ENCODE data around the gene NDUFA7. TPM values are rescaled to one million over a fixed set of nuclear protein-coding genes. Genes with fewer than 3 reads are reported as not detected.
"Not testable (repeated sequence)": the region's sequence is repeated elsewhere in the genome, so short reads cannot be mapped to it uniquely, and the experiment has no call there.

The NDUFA7 gene
- total RNA-seq, 1 experiment from 2014 or later: 40.1 TPM

DNA sequence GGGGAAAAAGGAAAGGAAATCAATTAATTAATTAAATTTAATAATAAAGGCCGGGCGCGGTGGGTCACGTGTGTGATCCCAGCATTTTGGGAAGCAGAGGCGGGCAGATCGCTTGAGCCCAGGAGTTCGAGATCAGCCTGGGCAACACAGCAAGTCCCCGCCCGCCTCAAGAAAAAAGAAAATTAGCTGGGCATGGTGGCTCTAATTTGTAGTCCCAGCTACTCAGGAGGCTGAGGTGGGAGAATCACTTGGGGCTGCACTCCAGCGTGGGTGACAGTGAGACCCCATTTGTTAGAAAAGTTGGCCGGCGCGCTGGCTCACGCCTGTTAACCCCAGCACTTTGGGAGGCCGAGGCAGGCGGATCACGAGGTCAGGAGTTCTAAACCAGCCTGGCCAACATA is 12.3 kb downstream of the NDUFA7 start:
- H3K9me3 ChIP-seq: no peaks in the 10 kb centered on the region
- DNase-seq: no peak
- no peaks in the 10 kb centered on the region for H3K27me3 ChIP-seq
- peak overlapping the region; percentile 58; the same call in 1 of the 2 replicates for H3K4me3 ChIP-seq
- H3K36me3 ChIP-seq: peaks cover 82% of the 10 kb centered on the region

DNA sequence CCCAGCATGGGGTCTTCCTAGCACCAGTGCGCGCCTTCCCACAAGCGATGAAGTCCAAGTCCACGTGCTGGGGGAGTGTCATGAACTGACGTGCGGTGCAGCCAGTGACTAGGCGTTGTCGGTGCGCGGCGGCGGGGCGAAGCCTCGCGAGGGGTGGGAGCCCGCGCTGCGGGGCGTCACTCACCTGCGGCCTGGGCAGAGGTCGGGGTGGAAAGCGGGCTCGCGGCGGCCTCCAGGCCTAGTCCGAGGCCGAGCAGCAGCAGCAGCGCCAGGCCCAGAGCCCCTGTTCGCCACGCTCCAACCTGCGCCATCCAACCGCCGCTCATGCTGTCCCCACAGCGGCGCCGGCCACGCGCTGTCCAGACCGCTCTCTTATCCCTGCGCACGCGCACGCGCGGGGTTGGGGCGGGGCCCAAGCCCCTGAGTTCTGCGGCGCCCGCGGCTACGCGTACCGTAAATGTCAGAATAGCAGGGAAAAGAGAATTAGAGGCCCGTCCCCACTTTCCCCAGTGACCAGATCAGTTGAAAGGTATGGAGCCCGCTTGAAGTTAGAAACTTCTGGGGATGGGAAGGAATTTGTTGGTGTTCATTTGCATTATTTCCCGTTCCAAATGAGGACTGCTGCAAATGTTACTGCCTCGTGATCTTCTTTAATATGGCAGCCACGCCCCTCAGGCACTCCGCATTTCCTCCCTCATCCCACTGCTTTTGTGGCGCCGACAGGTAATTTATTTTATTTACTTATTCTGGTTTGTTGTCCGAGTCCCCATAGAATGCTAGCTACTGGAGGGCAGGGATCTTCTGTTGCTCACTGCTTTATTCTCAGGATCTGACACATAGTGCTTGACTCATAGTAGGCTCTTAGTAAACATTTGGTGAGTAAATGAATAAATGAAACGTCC is 13.0 kb downstream of the NDUFA7 start, which contains the start of gene CD320:
Gene CD320, minus strand, starts transcription at position 394 of the 902 bp plus-strand sequence. Its CDS starts 68 bp downstream, at position 326.
- peak within 1 kb of the TSS; percentile 58 for H3K4me3 ChIP-seq
- no peaks in the 10 kb centered on the region for H3K9me3 ChIP-seq

DNA sequence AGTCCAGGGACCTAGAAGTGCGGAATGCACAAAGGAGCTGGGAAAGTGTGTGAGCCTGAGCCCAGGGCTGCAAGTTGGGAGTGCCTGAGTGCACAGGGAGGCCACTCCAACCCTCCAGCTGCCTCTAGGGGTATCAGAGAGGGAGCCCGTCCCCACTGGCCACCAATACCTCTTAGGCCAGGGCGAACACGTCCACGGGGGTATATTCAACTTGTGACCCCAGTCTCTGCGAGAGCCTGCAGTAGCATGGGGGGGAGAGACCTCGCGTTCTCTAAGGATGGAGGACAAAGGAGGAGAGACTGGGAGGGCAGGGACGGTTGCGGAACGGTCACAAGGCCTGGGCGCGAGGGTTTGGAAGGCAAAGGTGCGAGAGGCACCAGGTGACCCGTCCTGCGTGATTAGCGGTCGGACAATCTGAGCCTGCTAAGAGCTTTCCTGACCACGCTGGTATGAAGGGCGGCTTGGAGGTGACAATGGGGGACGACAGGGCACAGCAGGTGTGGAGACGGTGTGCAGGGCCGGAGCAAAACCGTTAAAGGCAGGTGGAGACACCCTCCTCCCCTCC is 13.7 kb downstream of the NDUFA7 start:
- Histone ChIP-seq H3K36me3 (peaks cover 77% of the 10 kb centered on the region), H3K9me3 (no peaks in the 10 kb centered on the region), H3K27me3 (no peaks in the 10 kb centered on the region), H3K4me3 (peak overlapping the region; percentile 58)
- DNase-seq: no peak

More for the DNA sequence above, 13.0 kb downstream of the NDUFA7 start, which contains the start of gene CD320:
- Histone ChIP-seq H3K36me3 (peaks cover 82% of the 10 kb centered on the region), H3K27me3 (no peaks in the 10 kb centered on the region)
- peak; percentile 86 for DNase-seq

DNA sequence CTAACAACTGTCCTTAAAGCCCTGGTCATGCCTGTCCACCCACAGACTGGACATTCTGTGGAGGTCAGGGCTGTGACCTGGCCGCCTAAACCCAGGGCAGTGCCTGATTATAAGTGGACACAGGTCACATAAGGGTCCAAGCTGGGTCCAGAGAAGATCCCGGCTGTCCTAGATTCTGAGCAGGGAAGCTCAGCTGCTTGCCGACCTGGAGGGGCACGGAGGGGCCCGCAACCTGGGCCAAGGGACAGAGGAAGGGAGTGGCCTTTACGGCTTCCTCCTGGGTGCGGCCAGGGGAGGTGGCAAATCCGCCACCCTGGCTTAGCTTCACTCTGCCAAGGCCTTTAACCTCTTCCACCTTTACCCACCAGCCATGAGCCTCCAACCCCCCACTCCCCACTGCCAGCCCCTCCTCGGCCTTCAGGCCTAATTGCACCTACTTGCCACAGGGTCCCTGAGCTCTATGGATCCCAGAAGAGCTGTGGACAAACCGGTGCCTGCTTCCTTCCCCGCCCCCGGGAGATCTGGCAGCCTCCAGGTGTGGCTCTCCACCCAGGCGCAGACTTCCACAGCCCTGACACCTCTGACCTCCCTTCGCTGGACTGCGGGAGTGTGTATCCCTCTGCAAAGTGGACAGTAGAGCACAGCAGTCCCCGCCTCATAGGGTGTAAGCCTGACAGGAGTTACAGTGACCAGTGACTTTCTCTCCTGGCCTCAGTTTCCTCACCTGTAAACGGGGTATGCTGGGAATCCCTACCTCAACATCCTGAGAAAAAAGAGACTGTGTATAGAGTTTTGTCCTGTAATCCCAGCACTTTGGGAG is 14.7 kb downstream of the NDUFA7 start:
- H3K4me3 ChIP-seq: no peak overlapping the region
- no peaks in the 10 kb centered on the region for H3K9me3 ChIP-seq
- DNase-seq: no peak
- H3K36me3 ChIP-seq: peaks cover 67% of the 10 kb centered on the region
- H3K27me3 ChIP-seq: no peaks in the 10 kb centered on the region

DNA sequence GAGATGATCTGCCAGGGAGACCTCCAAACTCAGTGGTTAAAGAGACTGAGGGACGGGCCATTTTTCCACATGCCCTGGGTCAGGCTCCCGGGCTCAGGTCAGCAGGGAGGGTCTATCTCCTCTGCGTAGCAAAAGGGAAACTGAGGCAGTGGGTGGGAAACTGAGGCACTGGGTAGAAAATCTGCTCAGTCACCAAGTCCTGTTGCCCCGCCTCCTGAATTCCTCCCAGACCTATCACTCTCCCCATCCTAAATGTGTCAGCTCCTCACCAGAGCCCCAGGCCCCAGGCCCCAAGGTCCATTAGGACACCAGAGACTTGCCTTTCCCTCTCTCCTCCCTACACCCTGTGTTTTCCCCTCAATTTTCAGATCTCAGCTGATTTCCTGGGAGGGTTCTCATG is 15.4 kb downstream of the NDUFA7 start:
- DNase-seq: no peak

DNA sequence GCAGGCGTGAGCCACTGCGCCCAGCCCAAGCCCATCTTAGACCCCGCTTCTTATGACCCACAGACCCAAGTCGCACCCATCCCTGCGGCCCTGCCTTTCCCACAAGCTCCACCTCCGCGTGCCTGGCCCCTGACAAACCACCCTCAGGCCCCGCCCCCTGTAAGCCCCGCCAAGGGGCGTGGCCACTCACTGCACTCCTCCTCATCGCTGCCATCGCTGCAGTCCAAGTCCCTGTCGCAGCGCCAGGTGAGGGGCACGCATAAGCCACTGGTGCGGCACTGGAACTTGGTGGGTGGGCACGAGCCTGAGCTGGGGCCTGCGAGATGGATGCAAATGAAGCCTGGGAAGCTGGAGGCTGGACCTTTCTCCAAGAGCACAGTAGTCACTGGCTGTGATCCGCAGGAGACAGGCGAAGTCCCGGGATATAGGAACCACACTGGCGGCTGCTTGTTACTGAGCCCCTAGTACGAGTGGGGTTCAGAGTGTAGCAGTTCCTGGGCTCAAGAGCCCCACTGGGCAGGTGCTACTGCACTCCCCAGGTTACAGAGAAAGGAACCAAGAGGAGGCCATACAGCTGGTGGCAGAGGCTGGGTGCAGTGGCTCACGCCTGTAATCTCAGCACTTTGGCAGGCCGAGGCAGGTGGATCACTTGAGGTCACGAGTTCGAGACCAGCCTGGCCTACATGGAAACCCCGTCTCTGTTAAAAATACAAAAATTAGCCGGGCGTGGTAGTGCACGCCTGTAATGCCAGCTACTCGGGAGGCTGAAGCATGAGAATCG is 16.1 kb downstream of the NDUFA7 start:
- DNase-seq: peak; percentile 41
- Histone ChIP-seq H3K27me3 (no peaks in the 10 kb centered on the region), H3K9me3 (no peaks in the 10 kb centered on the region), H3K36me3 (peaks cover 53% of the 10 kb centered on the region), H3K4me3 (no peak overlapping the region)

More for the DNA sequence above, 15.4 kb downstream of the NDUFA7 start:
- H3K9me3 ChIP-seq: no peaks in the 10 kb centered on the region
- no peaks in the 10 kb centered on the region for H3K27me3 ChIP-seq
- no peak overlapping the region for H3K4me3 ChIP-seq
- peaks cover 60% of the 10 kb centered on the region for H3K36me3 ChIP-seq

DNA sequence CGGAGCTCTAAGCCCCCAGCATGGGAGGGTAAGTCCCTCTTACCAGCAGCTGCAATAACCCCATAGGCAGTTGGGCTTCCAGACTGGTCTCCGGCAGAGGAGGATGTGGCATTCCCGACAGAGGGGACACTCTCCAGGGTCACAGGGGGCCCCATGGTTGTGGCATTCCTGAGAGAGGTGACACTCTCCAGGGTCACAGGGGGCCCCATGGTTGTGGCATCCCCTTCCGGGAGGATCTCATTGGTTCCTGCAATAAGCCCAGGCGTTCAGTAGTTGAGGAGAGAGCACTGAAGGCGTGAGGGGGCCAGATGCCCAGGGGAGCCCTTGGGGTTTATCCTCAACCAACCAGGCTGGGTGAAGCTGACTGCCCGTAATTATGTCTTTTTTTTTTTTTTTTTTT is 18.4 kb downstream of the NDUFA7 start:
- H3K4me3 ChIP-seq: no peak overlapping the region
- no peaks in the 10 kb centered on the region for H3K9me3 ChIP-seq
- no peak for DNase-seq
- H3K27me3 ChIP-seq: no peaks in the 10 kb centered on the region
- peaks cover 32% of the 10 kb centered on the region for H3K36me3 ChIP-seq

DNA sequence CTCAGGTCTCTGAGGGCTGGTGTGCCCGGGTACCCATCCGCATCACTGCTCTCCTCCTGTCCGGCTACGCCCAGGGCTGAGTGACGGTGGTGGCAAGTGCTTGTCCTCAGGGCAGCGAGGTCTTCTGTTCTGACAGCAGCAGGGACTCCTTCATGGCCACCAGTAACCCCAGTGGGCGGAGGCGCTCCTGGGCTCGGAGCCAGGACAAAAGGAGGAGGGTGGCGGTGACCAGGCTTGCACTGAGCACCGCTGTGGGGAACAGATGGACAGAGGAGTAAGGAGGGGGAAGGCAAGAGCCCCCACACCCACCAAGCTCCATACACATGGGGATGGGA is 18.9 kb downstream of the NDUFA7 start:
- H3K9me3 ChIP-seq: no peaks in the 10 kb centered on the region
- DNase-seq: no peak
- peaks cover 28% of the 10 kb centered on the region for H3K36me3 ChIP-seq
- no peaks in the 10 kb centered on the region for H3K27me3 ChIP-seq
- H3K4me3 ChIP-seq: no peak overlapping the region

DNA sequence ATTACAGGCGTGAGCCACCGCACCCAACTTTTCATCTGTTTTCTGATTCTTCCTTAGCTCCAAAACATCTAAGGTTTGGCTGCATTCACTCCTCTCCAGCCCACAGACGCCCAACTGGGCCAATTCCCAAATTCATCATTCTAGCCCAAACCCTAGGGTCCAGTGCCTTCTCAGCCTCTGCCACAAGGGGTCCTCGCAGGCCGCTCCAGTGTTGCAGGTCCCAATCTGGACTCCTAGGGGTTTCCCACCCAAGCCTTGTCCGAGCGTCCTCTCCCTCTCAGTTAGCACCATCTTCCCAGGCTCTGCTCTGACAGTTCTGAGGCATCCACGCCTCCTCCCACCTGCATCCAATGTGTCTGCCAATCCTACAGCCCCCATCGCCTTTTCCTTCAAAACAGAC is 29.8 kb downstream of the NDUFA7 start:
- H3K9me3 ChIP-seq, H3K36me3 ChIP-seq, H3K4me3 ChIP-seq, H3K27me3 ChIP-seq, DNase-seq: not testable (repeated sequence)

DNA sequence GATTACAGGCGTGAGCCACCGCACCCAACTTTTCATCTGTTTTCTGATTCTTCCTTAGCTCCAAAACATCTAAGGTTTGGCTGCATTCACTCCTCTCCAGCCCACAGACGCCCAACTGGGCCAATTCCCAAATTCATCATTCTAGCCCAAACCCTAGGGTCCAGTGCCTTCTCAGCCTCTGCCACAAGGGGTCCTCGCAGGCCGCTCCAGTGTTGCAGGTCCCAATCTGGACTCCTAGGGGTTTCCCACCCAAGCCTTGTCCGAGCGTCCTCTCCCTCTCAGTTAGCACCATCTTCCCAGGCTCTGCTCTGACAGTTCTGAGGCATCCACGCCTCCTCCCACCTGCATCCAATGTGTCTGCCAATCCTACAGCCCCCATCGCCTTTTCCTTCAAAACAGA is 44.7 kb downstream of the NDUFA7 start:
- H3K4me3 ChIP-seq, H3K27me3 ChIP-seq, H3K36me3 ChIP-seq, DNase-seq, H3K9me3 ChIP-seq: not testable (repeated sequence)

DNA sequence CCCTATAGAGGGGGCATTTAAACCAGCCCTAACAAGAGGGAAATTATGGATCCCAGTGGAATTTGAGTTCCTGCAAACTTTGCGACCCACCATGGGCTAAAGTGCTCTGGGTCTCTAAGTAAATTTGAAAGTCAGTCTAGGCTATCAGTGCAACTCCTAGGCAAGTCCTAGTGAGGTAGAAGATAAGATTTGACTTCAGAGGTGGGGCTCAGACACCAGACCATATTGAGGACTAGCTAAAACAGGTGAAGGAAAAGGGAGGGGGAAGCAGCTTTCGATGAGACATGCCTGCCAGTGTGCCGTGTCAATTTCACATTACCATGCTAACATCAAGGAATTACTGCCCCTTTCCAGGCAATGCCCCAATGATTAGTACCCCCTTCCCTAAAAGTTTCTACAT is 51.5 kb downstream of the NDUFA7 start:
- DNase-seq: no peak

DNA sequence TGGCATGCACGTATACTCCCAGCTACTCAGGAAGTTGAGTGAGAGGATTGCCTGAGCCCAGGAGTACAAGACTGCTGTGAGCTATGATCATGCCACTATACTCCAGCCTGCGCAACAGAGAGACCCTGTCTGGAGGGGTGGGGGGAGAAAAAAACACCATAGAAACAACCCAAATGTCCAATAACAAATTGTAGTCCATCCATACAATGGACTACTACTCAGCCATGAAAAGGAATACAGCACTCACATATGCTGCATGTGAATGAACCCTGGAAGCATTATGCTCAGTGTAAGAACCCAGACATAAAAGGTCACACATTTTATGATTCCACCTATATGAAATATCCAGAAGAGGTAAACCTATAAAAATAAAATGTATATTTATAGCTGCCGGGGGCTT is 55.3 kb downstream of the NDUFA7 start:
- Histone ChIP-seq H3K4me3 (no peak overlapping the region), H3K27me3 (peaks cover 9% of the 10 kb centered on the region), H3K9me3 (no peaks in the 10 kb centered on the region), H3K36me3 (no peaks in the 10 kb centered on the region)
- no peak for DNase-seq

More for the DNA sequence above, 51.5 kb downstream of the NDUFA7 start:
- peaks cover 9% of the 10 kb centered on the region for H3K27me3 ChIP-seq
- H3K36me3 ChIP-seq: no peaks in the 10 kb centered on the region
- H3K4me3 ChIP-seq: no peak overlapping the region
- H3K9me3 ChIP-seq: no peaks in the 10 kb centered on the region

DNA sequence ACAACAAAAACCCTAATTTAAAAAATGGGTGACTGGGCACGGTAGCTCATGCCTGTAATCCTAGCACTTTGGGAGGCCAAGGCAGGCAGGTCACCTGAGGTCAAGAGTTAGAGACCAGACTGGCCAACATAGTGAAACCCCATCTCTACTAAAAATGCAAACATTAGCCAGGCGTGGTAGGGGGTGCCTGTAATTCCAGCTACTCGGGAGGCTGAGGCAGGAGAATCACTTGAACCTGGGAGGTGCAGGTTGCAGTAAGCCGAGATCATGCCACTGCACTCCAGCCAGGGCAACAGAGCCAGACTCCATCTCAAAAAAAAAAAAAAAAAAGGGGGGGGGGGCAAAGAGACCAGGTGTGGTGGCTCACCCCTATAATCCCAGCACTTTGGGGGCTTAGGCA is 56.9 kb downstream of the NDUFA7 start:
- not testable (repeated sequence) for H3K36me3 ChIP-seq, H3K9me3 ChIP-seq, DNase-seq, H3K27me3 ChIP-seq, H3K4me3 ChIP-seq

DNA sequence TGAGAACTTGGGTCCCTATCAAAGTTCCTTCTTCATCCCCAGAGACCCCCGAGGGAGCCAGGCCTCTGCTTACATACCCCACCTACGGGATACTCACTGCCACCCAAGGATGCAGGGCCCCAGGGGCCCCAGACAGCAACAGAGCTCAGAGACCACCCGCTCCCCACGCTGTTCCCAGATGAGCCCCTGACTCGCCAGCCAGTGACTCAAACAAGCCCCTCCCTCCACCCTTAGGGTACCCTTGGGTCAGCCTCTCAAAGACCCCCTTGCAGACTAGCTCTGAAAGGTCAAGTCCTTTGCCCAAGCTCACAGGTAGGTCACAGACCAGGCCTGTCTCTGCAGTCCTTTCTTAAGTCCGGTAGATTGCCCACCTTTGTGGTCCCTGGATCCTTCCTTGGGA is 58.7 kb downstream of the NDUFA7 start:
- Histone ChIP-seq H3K4me3 (no peak overlapping the region), H3K9me3 (no peaks in the 10 kb centered on the region), H3K27me3 (peaks cover 9% of the 10 kb centered on the region), H3K36me3 (no peaks in the 10 kb centered on the region)
- DNase-seq: no peak

DNA sequence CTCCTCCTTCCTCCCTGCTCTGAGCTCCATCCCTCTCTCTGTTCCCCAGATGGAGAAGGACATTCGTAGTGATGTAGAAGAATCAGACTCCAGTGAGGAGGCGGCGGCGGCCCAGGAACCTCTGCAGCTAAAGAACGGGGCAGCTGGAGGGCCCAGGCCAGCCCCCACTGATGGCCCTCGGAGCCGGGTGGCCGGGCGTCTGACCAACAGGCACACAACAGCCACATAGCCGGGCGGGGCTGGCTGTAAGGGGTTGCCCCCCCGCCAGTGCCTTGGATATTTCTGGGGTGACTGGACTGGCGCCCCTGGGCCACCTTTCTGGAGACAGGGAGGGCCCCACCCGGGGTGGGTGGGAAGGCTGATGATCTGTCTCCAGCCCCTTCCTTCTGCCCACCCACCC is 59.3 kb downstream of the NDUFA7 start:
- Histone ChIP-seq H3K9me3 (no peaks in the 10 kb centered on the region), H3K36me3 (no peaks in the 10 kb centered on the region), H3K4me3 (no peak overlapping the region), H3K27me3 (peaks cover 9% of the 10 kb centered on the region)
- DNase-seq: no peak

DNA sequence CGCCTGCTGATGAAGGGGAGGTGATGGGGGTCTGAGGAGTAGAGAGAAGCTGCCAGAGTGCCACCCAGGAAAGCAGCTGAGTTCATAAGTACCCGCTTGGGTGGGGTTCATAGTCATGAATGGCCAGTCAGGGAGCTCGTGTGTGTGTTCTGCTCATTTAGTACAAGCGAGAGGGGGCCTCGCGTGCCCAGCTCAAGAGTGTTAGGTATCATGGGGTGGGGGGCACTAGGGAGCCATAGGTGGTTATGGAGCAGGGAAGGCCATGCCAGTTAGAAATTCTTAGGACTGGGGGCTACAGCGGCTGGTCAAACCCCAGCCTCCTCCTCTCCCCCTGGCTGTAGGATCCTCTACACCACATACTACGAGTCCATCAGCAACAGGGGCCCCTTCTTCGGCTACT is 59.8 kb downstream of the NDUFA7 start:
- Histone ChIP-seq H3K27me3 (peaks cover 9% of the 10 kb centered on the region), H3K4me3 (no peak overlapping the region), H3K36me3 (no peaks in the 10 kb centered on the region), H3K9me3 (no peaks in the 10 kb centered on the region)
- DNase-seq: no peak

Data from MG63 (cell line).